ENCODE results near the gene TM7SF3. TPM values are rescaled to one million over a fixed set of nuclear protein-coding genes. Genes with fewer than 3 reads are reported as not detected.
"Not testable (repeated sequence)": the region's sequence is repeated elsewhere in the genome, so short reads cannot be mapped to it uniquely, and the experiment has no call there.

TM7SF3 gene
- total and polyA plus RNA-seq, 11 donors, result 5.8 to 84.0 (median 18.7) TPM

DNA sequence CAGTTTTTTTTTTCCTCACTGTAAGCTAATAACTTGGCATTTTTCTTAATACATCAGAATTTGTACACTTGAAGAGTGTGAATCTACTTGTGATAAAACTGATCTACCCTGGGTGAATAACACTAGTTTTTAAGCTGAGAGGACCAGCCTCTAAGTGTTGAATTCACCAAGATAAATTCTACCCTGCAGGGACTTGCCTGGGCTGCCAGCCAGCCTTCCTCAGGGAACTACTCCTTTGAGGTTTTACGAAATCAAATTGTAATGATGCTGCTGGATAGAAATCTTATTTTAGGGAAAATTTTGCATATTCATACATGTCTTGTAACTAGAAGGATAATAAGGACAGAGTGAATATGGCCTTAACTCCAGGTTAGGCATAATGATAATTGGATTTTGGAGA is 10.1 kb upstream of the TM7SF3 start:
- TF ChIP-seq, protein P1, sequence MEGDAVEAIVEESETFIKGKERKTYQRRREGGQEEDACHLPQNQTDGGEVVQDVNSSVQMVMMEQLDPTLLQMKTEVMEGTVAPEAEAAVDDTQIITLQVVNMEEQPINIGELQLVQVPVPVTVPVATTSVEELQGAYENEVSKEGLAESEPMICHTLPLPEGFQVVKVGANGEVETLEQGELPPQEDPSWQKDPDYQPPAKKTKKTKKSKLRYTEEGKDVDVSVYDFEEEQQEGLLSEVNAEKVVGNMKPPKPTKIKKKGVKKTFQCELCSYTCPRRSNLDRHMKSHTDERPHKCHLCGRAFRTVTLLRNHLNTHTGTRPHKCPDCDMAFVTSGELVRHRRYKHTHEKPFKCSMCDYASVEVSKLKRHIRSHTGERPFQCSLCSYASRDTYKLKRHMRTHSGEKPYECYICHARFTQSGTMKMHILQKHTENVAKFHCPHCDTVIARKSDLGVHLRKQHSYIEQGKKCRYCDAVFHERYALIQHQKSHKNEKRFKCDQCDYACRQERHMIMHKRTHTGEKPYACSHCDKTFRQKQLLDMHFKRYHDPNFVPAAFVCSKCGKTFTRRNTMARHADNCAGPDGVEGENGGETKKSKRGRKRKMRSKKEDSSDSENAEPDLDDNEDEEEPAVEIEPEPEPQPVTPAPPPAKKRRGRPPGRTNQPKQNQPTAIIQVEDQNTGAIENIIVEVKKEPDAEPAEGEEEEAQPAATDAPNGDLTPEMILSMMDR (IDR thresholded peaks at IDR 0.05), result no peak
- no peak for TF ChIP-seq POLR2A (IDR thresholded peaks at IDR 0.05)
- H3K4me1 ChIP-seq, result peaks cover 0 to 32% (median 20%) of the 10 kb centered on the region in 12 donors
- WGBS, 4 donors, result 41 to 50% (median 44%) methylated on average over 1 of the region's 1 CpG
- H3K27me3 ChIP-seq, result no peaks in the 10 kb centered on the region
- intact Hi-C loops (cut with DNase I), result loop anchor here in 7 of 10 donors (5.0 to 10.0 kb wide), 7 partner anchors 121 to 651 kb away; partner anchors contain the start of gene STK38L (in 4 of the 7)
- no peak for ATAC-seq
- no peak overlapping the region for H3K27ac ChIP-seq
- peaks cover 0 to 32% (median 23%) of the 10 kb centered on the region in 9 donors for H3K36me3 ChIP-seq
- H3K9me3 ChIP-seq, result no peaks in the 10 kb centered on the region
- H3K4me3 ChIP-seq, result peak overlapping the region in 2 of 12 donors; percentile 80 to 90
- no peak for DNase-seq

DNA sequence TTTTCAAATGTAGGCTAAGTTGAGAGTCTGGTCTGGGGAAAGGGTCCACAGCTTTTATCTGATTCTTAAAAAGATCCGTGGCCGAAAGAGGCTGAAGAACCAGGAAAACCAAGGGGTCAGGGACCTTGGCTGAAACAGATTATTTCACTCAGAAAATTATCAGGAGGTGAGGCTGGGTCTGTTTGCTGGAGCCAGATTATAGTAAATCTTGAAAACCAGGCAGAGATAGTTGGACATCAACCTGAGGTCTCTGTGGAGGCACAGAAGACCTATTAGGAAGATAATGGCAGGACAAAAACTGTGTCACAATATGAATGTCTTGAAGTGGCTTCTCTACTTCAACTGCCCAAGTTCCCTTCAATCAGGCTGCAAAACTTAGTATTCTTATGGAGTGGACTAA is 6.6 kb upstream of the TM7SF3 start:
- 78 to 87% (median 83%) methylated on average over 2 of the region's 2 CpGs for WGBS, 4 donors
- Histone ChIP-seq H3K27ac (no peak overlapping the region), H3K4me1 (peaks cover 0 to 35% (median 19%) of the 10 kb centered on the region in 12 donors), H3K4me3 (no peak overlapping the region), H3K36me3 (no peaks in the 10 kb centered on the region), H3K9me3 (no peaks in the 10 kb centered on the region), H3K27me3 (no peaks in the 10 kb centered on the region)
- TF ChIP-seq, protein P1 (IDR thresholded peaks at IDR 0.05), result no peak
- no peak for TF ChIP-seq POLR2A (IDR thresholded peaks at IDR 0.05)
- ATAC-seq (no peak), DNase-seq (no peak)
- intact Hi-C loops (cut with DNase I), result loop anchor here in 7 of 10 donors (5.0 to 10.0 kb wide), 7 partner anchors 124 to 654 kb away; partner anchors contain the start of gene STK38L (in 4 of the 7)

DNA sequence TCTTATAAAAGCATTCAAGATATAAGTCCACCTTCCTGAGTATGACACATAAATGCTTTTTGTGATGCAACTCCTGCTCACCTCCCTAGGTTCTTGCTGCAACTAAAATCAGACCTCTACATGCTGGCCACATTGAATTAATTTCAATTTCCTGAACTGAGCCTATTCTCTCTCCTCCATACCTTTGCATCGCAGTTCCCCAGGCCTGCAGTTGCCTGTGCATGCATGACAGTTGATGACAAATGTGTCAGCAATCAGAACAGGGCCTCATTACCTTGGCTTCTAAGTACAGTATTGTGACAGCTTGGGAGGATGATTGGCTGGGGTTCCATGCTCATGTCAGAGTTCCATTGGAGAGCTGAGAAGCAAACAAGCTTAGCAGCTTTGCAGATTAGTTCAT is 3.9 kb upstream of the TM7SF3 start:
- Histone ChIP-seq H3K36me3 (no peaks in the 10 kb centered on the region), H3K4me1 (peaks cover 0 to 30% (median 13%) of the 10 kb centered on the region in 12 donors), H3K9me3 (no peaks in the 10 kb centered on the region), H3K4me3 (no peak overlapping the region), H3K27ac (no peak overlapping the region), H3K27me3 (no peaks in the 10 kb centered on the region)
- WGBS, 4 donors, result 42 to 74% (median 54%) methylated on average over 1 of the region's 1 CpG
- DNase-seq (no peak), ATAC-seq (no peak)
- intact Hi-C loops (cut with DNase I), result loop anchor here in 9 of 10 donors (5.0 to 10.0 kb wide), 5 partner anchors 127 to 687 kb away; partner anchors contain the start of gene STK38L (in 2 of the 9)
- TF ChIP-seq, protein P1 (IDR thresholded peaks at IDR 0.05), result no peak
- TF ChIP-seq POLR2A (IDR thresholded peaks at IDR 0.05), result no peak

DNA sequence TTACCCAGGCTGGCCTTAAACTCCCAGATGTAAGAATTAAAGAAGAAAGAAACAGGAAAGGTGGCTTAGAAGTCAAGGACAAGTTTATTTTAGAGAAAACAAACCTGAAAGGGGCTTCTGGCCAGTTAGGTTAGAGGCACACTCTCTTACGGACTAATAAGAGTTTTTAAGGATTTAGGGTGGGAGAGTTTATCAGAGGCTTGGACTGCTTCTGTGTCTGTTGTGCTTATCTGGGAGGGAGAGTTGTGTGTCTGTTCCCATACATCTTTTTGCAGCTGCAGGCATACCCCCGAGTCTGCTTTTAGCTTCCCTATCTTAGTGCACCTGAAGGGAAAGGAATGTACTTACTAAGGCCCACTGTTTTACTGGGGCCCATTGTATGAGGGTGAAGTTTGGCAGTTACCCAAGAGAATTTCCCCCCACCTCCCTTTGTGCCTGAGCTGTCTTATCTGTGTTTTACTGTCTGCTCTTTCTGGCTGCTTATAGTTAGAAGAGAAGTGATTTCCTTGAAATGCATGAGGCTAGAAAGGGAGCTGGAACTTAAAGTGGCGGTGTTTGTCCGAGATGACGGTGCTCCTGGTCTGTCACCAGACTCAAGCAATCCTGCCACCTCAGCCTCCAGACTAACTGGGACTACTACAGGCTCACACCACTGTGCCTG is 3.1 kb upstream of the TM7SF3 start:
- not testable (repeated sequence) for H3K4me3 ChIP-seq, H3K27ac ChIP-seq, ATAC-seq, H3K27me3 ChIP-seq, DNase-seq, H3K9me3 ChIP-seq, H3K36me3 ChIP-seq
- 44 to 58% (median 52%) methylated on average over 5 of the region's 5 CpGs for WGBS, 4 donors
- intact Hi-C loops (cut with DNase I), result loop anchor here in 9 of 10 donors (5.0 to 10.0 kb wide), 5 partner anchors 128 to 688 kb away; partner anchors contain the start of gene STK38L (in 2 of the 9)
- peaks cover 0 to 37% (median 20%) of the 10 kb centered on the region in 12 donors for H3K4me1 ChIP-seq
